ENCODE measurements around the gene HSD17B14. TPM values are rescaled to one million over a fixed set of nuclear protein-coding genes. Genes with fewer than 3 reads are reported as not detected.

Gene HSD17B14
- total and polyA plus RNA-seq, 4 donors = 3.7 to 12.6 (median 8.1) TPM

DNA sequence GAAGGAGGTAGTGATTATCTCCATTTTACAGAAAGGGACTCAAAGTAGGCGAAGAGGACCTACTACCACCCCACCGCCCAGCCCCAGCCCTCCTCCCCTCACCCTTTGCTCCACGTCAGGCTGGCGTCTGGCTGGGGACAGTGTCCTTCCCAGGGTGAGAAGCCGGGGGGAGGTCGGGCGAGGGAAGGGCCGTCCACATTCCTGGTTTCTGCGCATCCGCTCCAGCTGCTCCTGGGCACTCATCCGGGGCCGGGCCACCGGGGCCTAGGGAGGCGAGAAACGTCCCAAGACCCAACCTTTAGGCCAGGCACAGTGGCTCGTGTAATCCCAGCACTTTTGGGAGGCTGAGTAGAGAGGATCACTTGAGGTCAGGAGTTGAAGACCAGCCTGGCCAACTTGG lies 4.8 kb upstream of the HSD17B14 start:
- TF ChIP-seq YY1 (IDR thresholded peaks at IDR 0.05) (no peak), RAD21 (IDR thresholded peaks at IDR 0.05) (no peak), FOXA2 (IDR thresholded peaks at IDR 0.05) (no peak), FOXA1 (IDR thresholded peaks at IDR 0.05) (no peak), GABPA (IDR thresholded peaks at IDR 0.05 in 1 of 2, conservative IDR thresholded peaks at IDR 0.05 in 1 of 2) (no peak), SP1 (IDR thresholded peaks at IDR 0.05) (no peak), TAF1 (conservative IDR thresholded peaks at IDR 0.05) (no peak), HNF4A (conservative IDR thresholded peaks at IDR 0.05) (no peak)
- TF ChIP-seq, protein P1, sequence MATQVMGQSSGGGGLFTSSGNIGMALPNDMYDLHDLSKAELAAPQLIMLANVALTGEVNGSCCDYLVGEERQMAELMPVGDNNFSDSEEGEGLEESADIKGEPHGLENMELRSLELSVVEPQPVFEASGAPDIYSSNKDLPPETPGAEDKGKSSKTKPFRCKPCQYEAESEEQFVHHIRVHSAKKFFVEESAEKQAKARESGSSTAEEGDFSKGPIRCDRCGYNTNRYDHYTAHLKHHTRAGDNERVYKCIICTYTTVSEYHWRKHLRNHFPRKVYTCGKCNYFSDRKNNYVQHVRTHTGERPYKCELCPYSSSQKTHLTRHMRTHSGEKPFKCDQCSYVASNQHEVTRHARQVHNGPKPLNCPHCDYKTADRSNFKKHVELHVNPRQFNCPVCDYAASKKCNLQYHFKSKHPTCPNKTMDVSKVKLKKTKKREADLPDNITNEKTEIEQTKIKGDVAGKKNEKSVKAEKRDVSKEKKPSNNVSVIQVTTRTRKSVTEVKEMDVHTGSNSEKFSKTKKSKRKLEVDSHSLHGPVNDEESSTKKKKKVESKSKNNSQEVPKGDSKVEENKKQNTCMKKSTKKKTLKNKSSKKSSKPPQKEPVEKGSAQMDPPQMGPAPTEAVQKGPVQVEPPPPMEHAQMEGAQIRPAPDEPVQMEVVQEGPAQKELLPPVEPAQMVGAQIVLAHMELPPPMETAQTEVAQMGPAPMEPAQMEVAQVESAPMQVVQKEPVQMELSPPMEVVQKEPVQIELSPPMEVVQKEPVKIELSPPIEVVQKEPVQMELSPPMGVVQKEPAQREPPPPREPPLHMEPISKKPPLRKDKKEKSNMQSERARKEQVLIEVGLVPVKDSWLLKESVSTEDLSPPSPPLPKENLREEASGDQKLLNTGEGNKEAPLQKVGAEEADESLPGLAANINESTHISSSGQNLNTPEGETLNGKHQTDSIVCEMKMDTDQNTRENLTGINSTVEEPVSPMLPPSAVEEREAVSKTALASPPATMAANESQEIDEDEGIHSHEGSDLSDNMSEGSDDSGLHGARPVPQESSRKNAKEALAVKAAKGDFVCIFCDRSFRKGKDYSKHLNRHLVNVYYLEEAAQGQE (IDR thresholded peaks at IDR 0.05) = no peak
- TF ChIP-seq, protein P2, sequence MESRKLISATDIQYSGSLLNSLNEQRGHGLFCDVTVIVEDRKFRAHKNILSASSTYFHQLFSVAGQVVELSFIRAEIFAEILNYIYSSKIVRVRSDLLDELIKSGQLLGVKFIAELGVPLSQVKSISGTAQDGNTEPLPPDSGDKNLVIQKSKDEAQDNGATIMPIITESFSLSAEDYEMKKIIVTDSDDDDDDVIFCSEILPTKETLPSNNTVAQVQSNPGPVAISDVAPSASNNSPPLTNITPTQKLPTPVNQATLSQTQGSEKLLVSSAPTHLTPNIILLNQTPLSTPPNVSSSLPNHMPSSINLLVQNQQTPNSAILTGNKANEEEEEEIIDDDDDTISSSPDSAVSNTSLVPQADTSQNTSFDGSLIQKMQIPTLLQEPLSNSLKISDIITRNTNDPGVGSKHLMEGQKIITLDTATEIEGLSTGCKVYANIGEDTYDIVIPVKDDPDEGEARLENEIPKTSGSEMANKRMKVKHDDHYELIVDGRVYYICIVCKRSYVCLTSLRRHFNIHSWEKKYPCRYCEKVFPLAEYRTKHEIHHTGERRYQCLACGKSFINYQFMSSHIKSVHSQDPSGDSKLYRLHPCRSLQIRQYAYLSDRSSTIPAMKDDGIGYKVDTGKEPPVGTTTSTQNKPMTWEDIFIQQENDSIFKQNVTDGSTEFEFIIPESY (IDR thresholded peaks at IDR 0.05) = no peak
- H3K9me3 ChIP-seq (ENCODE audit: control insufficient read depth in 4 of 4, low read length in 3 of 4) = no peaks in the 10 kb centered on the region
- DNase-seq (ENCODE audit: low spot score) = no peak
- H3K9ac ChIP-seq (ENCODE audit: low read depth in 1 of 2, low read length in 2 of 2) = no peak overlapping the region
- H3K36me3 ChIP-seq (ENCODE audit: control insufficient read depth in 4 of 4, insufficient read depth in 3 of 4, low read depth in 1 of 4, low read length in 3 of 4) = peaks cover 3 to 13% (median 8%) of the 10 kb centered on the region in 4 donors
- no peak overlapping the region for H3K27ac ChIP-seq (ENCODE audit: low read depth in 1 of 2, low read length in 2 of 2)
- no peaks in the 10 kb centered on the region for H3K27me3 ChIP-seq (ENCODE audit: control insufficient read depth in 4 of 4, insufficient read depth in 4 of 4, low read length in 3 of 4)
- H3K4me3 ChIP-seq (ENCODE audit: low read depth in 1 of 3, low read length in 3 of 3) = no peak overlapping the region
- WGBS = 93% methylated on average over 16 of the region's 16 CpGs
- H3K4me1 ChIP-seq (ENCODE audit: control insufficient read depth in 4 of 4, insufficient read depth in 4 of 4, low read length in 3 of 4) = peaks cover 5 to 13% (median 8%) of the 10 kb centered on the region in 4 donors

DNA sequence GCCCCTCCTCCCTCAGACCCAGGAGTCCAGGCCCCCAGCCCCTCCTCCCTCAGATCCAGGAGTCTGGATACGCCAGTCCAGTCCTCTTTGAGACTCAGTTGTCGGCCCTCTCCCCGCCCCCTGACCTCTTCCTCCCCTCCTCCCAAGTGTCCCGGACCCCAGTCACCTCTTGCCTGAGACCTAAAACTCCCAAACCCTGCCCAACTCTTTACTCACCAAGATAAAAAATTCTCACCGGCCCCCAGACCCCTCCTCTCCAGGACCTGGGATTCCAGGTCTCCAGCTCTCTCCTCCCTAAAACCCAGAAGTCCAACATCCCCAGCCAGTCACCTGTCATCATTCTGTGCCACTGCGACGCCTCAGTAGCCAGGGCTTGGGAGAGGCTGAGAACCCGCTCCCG lies 1.4 kb upstream of the HSD17B14 start:
- Histone ChIP-seq H3K36me3 (ENCODE audit: control insufficient read depth in 4 of 4, insufficient read depth in 3 of 4, low read depth in 1 of 4, low read length in 3 of 4) (peaks cover 0 to 7% (median 3%) of the 10 kb centered on the region in 4 donors), H3K4me3 (ENCODE audit: low read depth in 1 of 3, low read length in 3 of 3) (no peak overlapping the region), H3K27me3 (ENCODE audit: control insufficient read depth in 4 of 4, insufficient read depth in 4 of 4, low read length in 3 of 4) (no peaks in the 10 kb centered on the region), H3K9me3 (ENCODE audit: control insufficient read depth in 4 of 4, low read length in 3 of 4) (no peaks in the 10 kb centered on the region), H3K9ac (ENCODE audit: low read depth in 1 of 2, low read length in 2 of 2) (no peak overlapping the region), H3K4me1 (ENCODE audit: control insufficient read depth in 4 of 4, insufficient read depth in 4 of 4, low read length in 3 of 4) (peaks cover 5 to 23% (median 15%) of the 10 kb centered on the region in 4 donors), H3K27ac (ENCODE audit: low read depth in 1 of 2, low read length in 2 of 2) (no peak overlapping the region)
- DNase-seq (ENCODE audit: low spot score) = no peak
- TF ChIP-seq, protein P1 (IDR thresholded peaks at IDR 0.05) = no peak
- no peak for TF ChIP-seq RAD21 (IDR thresholded peaks at IDR 0.05)
- TF ChIP-seq, protein P3, sequence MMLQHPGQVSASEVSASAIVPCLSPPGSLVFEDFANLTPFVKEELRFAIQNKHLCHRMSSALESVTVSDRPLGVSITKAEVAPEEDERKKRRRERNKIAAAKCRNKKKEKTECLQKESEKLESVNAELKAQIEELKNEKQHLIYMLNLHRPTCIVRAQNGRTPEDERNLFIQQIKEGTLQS (IDR thresholded peaks at IDR 0.05) = no peak
- no peak for TF ChIP-seq HNF4A (conservative IDR thresholded peaks at IDR 0.05)
- WGBS = 67% methylated on average over 9 of the region's 9 CpGs
